Measurements from ENCODE around the gene SMYD3. TPM values are rescaled to one million over a fixed set of nuclear protein-coding genes. Genes with fewer than 3 reads are reported as not detected.

The SMYD3 gene
- total RNA-seq, 1 donor from 2014 or later, result 22.9 TPM

GRCh38 chr1:246153796-246154212 is 353.3 kb downstream of the SMYD3 start:
- intact Hi-C loops (cut with micrococcal nuclease), result no loop called here

GRCh38 chr1:246152986-246153431 is 354.1 kb downstream of the SMYD3 start:
- intact Hi-C loops (cut with micrococcal nuclease), result no loop called here

GRCh38 chr1:246151796-246152434 is 355.2 kb downstream of the SMYD3 start:
- intact Hi-C loops (cut with micrococcal nuclease), result no loop called here

- intact Hi-C loops (cut with micrococcal nuclease), result no loop called here
These were observed 357.5 kb downstream of the SMYD3 start for GRCh38 chr1:246149543-246149942.

GRCh38 chr1:246147524-246148461 is 359.3 kb downstream of the SMYD3 start:
- intact Hi-C loops (cut with micrococcal nuclease), result no loop called here

GRCh38 chr1:246146804-246147523 is 360.1 kb downstream of the SMYD3 start:
- intact Hi-C loops (cut with micrococcal nuclease), result no loop called here

GRCh38 chr1:246145900-246146299 is 361.2 kb downstream of the SMYD3 start:
- intact Hi-C loops (cut with micrococcal nuclease), result no loop called here

GRCh38 chr1:246144931-246145330 is 362.1 kb downstream of the SMYD3 start:
- intact Hi-C loops (cut with micrococcal nuclease), result no loop called here

- intact Hi-C loops (cut with micrococcal nuclease), result no loop called here
These were observed 364.7 kb downstream of the SMYD3 start for GRCh38 chr1:246142320-246142893.

GRCh38 chr1:246141306-246141705 is 365.8 kb downstream of the SMYD3 start:
- intact Hi-C loops (cut with micrococcal nuclease), result no loop called here

GRCh38 chr1:246139745-246140182 is 367.3 kb downstream of the SMYD3 start:
- intact Hi-C loops (cut with micrococcal nuclease), result no loop called here

- intact Hi-C loops (cut with micrococcal nuclease), result no loop called here
These were observed 368.3 kb downstream of the SMYD3 start for GRCh38 chr1:246138781-246139180.

- intact Hi-C loops (cut with micrococcal nuclease), result no loop called here
These were observed 370.6 kb downstream of the SMYD3 start for GRCh38 chr1:246136477-246136876.

GRCh38 chr1:246134789-246135188 is 372.3 kb downstream of the SMYD3 start:
- intact Hi-C loops (cut with micrococcal nuclease), result no loop called here

- intact Hi-C loops (cut with micrococcal nuclease), result no loop called here
These were observed 376.0 kb downstream of the SMYD3 start for GRCh38 chr1:246131095-246131494.

GRCh38 chr1:246128494-246129069 is 378.5 kb downstream of the SMYD3 start:
- intact Hi-C loops (cut with micrococcal nuclease), result no loop called here

- intact Hi-C loops (cut with micrococcal nuclease), result no loop called here
These were observed 380.5 kb downstream of the SMYD3 start for GRCh38 chr1:246126580-246126979.

GRCh38 chr1:246122071-246122470 is 385.0 kb downstream of the SMYD3 start:
- intact Hi-C loops (cut with micrococcal nuclease), result no loop called here

GRCh38 chr1:246121533-246121932 is 385.5 kb downstream of the SMYD3 start:
- intact Hi-C loops (cut with micrococcal nuclease), result no loop called here

GRCh38 chr1:246117066-246117791 is 389.9 kb downstream of the SMYD3 start:
- intact Hi-C loops (cut with micrococcal nuclease), result loop anchor here (1.0 to 10.0 kb wide), 4 partner anchors 105 to 964 kb away; partner anchors contain the start of gene SMYD3
